Measurements from ENCODE around the gene CSNK1G2.

DNA sequence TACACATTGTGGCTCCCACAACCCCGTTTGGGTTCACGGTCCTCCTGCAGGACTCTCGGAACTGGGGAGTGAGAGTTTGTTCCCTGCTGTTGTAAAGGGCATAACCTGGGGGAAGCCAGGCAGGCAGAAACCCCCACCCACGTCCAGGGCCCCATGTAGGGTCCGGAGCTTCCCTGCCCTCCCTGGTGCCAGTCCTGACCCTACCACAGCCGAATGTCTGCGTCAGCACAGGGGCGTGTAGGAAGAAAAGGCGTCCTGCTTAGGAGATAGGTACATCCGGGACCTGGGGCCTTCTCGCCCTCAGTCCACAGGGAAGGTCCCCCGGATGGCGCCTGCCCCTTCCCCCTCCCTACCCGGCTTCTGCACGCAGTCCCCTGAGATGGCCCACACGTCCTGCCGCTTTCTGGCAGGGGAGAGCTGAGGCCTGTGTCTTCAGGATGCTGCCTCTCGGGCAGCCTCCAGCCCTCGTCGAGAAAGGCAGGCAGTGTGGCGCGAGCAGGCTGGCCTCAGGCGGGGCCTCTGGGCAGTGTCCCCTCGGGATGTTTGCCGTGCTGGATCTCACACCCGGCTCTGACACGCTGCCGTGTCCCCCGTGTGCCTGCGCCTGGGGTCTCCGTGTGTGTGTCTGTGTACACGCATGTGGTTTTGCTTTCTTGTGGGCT is 19.1 kb downstream of the CSNK1G2 start:
- TF ChIP-seq CTCF (IDR thresholded peaks at IDR 0.05 in 4 of 5, conservative IDR thresholded peaks at IDR 0.05 in 1 of 5), result no peak
- no peak for TF ChIP-seq POLR2A (IDR thresholded peaks at IDR 0.05)

All from gastrocnemius medialis (tissue), 4 donors.